Measurements from ENCODE around the gene EBI3. TPM values are rescaled to one million over a fixed set of nuclear protein-coding genes. Genes with fewer than 3 reads are reported as not detected.

EBI3 gene
- total RNA-seq, 1 donor from 2014 or later, result not detected

GRCh38 chr19:4213116-4213515 lies 16.2 kb upstream of the EBI3 start:
- H3K36me3 Mint-ChIP-seq, result no peaks in the 10 kb centered on the region
- no peak for DNase-seq (ENCODE audit: low spot score)
- no peaks in the 10 kb centered on the region for H3K36me3 ChIP-seq
- TF ChIP-seq CTCF (IDR thresholded peaks at IDR 0.05) (no peak), EZH2 (IDR thresholded peaks at IDR 0.05) (no peak), EZH2phosphoT487 (IDR thresholded peaks at IDR 0.05) (no peak)
- H3K4me1 ChIP-seq, result no peaks in the 10 kb centered on the region
- H3K9me3 ChIP-seq (ENCODE audit: low read depth), result no peaks in the 10 kb centered on the region
- peaks cover 3% of the 10 kb centered on the region for H3K9me3 Mint-ChIP-seq
- H3K79me2 ChIP-seq (ENCODE audit: low read depth), result no peaks in the 10 kb centered on the region
- peaks cover 7% of the 10 kb centered on the region for H3F3A ChIP-seq (ENCODE audit: low read depth)
- no peaks in the 10 kb centered on the region for H4K20me1 ChIP-seq (ENCODE audit: low read depth)
- H3K27ac ChIP-seq, result no peak overlapping the region
- H2AFZ ChIP-seq (replicated peaks), result no peak overlapping the region
- H3K27me3 ChIP-seq, result no peaks in the 10 kb centered on the region
- peaks cover 27% of the 10 kb centered on the region for H3K27me3 Mint-ChIP-seq (ENCODE audit: insufficient read depth, low read depth)
- H3K4me2 ChIP-seq, result no peak overlapping the region
- peaks cover 3% of the 10 kb centered on the region for H3K4me1 Mint-ChIP-seq
- H3K27ac Mint-ChIP-seq, result no peak overlapping the region
- no peak overlapping the region for H3K9ac ChIP-seq
- H3K4me3 Mint-ChIP-seq, result no peak overlapping the region
- no peak overlapping the region for H3K4me3 ChIP-seq

- Mint-ChIP-seq H3K4me1 (no peaks in the 10 kb centered on the region), H3K27ac (no peak overlapping the region), H3K27me3 (ENCODE audit: insufficient read depth, low read depth) (peaks cover 22% of the 10 kb centered on the region), H3K9me3 (peaks cover 3% of the 10 kb centered on the region), H3K36me3 (no peaks in the 10 kb centered on the region), H3K4me3 (no peak overlapping the region)
- no peak overlapping the region for H2AFZ ChIP-seq (replicated peaks)
- H3K4me2 ChIP-seq, result no peak overlapping the region
- no peaks in the 10 kb centered on the region for H3K9me3 ChIP-seq (ENCODE audit: low read depth)
- TF ChIP-seq EZH2phosphoT487 (IDR thresholded peaks at IDR 0.05) (no peak), CTCF (IDR thresholded peaks at IDR 0.05) (no peak), EZH2 (IDR thresholded peaks at IDR 0.05) (no peak)
- no peak overlapping the region for H3K4me3 ChIP-seq
- no peak for DNase-seq (ENCODE audit: low spot score)
- H4K20me1 ChIP-seq (ENCODE audit: low read depth), result no peaks in the 10 kb centered on the region
- no peaks in the 10 kb centered on the region for H3K36me3 ChIP-seq
- H3K9ac ChIP-seq, result no peak overlapping the region
- no peaks in the 10 kb centered on the region for H3K4me1 ChIP-seq
- peaks cover 6% of the 10 kb centered on the region for H3F3A ChIP-seq (ENCODE audit: low read depth)
- H3K27ac ChIP-seq, result no peak overlapping the region
- no peaks in the 10 kb centered on the region for H3K27me3 ChIP-seq
- no peaks in the 10 kb centered on the region for H3K79me2 ChIP-seq (ENCODE audit: low read depth)
Measured at GRCh38 chr19:4215807-4216206, 13.5 kb upstream of the EBI3 start.

GRCh38 chr19:4216846-4217245 lies 12.5 kb upstream of the EBI3 start:
- H3K27me3 ChIP-seq, result no peaks in the 10 kb centered on the region
- no peaks in the 10 kb centered on the region for H4K20me1 ChIP-seq (ENCODE audit: low read depth)
- no peaks in the 10 kb centered on the region for H3K4me1 ChIP-seq
- H3K9me3 ChIP-seq (ENCODE audit: low read depth), result no peaks in the 10 kb centered on the region
- no peak overlapping the region for H3K9ac ChIP-seq
- Mint-ChIP-seq H3K36me3 (no peaks in the 10 kb centered on the region), H3K9me3 (peaks cover 3% of the 10 kb centered on the region), H3K4me3 (no peak overlapping the region), H3K27ac (no peak overlapping the region), H3K27me3 (ENCODE audit: insufficient read depth, low read depth) (peaks cover 16% of the 10 kb centered on the region), H3K4me1 (no peaks in the 10 kb centered on the region)
- TF ChIP-seq EZH2 (IDR thresholded peaks at IDR 0.05) (no peak), CTCF (IDR thresholded peaks at IDR 0.05) (no peak), EZH2phosphoT487 (IDR thresholded peaks at IDR 0.05) (no peak)
- H3K27ac ChIP-seq, result no peak overlapping the region
- no peak overlapping the region for H3K4me3 ChIP-seq
- H3F3A ChIP-seq (ENCODE audit: low read depth), result peaks cover 6% of the 10 kb centered on the region
- no peaks in the 10 kb centered on the region for H3K79me2 ChIP-seq (ENCODE audit: low read depth)
- H3K4me2 ChIP-seq, result no peak overlapping the region
- H2AFZ ChIP-seq (replicated peaks), result no peak overlapping the region
- DNase-seq (ENCODE audit: low spot score), result no peak
- no peaks in the 10 kb centered on the region for H3K36me3 ChIP-seq

Measured in neural progenitor cell (in vitro differentiated cells).